Prostate gland (tissue), 2 donors: ENCODE measurements around the gene SPRR5.

Experiments
- CTCF ChIP-seq, 4 experiments: fragments of 200-600 bp in 2 of 4; fragments of 450-650 bp in 2 of 4; sonication (generic) in 2 of 4; IDR thresholded peaks; 1 replicate in 3 of 4; 2 replicates in 1 of 4; pipeline ENCODE4 v1.5.1; 2016 to 2019; ENCODE audit warnings: antibody characterized with exemption in 4 of 4, mild to moderate bottlenecking in 2 of 4, moderate library complexity in 2 of 4
- POLR2A ChIP-seq: fragments of 450-650 bp; IDR thresholded peaks from one replicate; pipeline ENCODE4 v1.6.1; 2016; ENCODE audit warnings: antibody characterized with exemption, mild to moderate bottlenecking

DNA sequence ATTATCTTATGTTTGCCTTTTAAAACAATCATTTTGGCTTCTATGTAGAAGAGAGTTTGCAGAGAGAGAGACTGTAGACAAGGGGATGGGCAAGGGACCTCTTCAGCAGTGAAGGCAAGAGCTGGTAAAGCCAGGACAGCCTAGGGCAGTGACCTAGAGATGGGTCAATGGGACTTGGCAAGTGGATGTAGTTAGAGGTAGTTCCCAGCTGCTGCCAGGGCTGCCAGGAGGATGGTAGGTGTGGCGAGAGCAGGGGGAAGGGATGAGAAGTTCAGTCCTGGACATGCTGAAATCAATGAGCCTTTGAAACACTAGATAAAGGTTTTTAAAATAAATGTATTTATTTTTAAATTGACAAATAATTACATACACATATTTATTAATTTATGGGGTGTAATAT lies 6.4 kb upstream of the SPRR5 start:
- no peak for TF ChIP-seq CTCF (IDR thresholded peaks at IDR 0.05)
- TF ChIP-seq POLR2A: no peak
